HepG2 (cell line): ENCODE measurements around the gene UNC5C. TPM values are rescaled to one million over a fixed set of nuclear protein-coding genes. Genes with fewer than 3 reads are reported as not detected.

Source experiments
- ATAC-seq: fragments of 200-7000 bp; cut with Tn5 transposase; 3 replicates; pipeline ENCODE4 v1.9.1; 2020; ENCODE audit warnings: mild to moderate bottlenecking, moderate library complexity
- BruUV-seq: library from RNA; stranded (reverse); fragments of 400-500 nt; replicated peaks from 2 replicates; lab custom pipeline; 2021; lab: Mats Ljungman, UMichigan
- CTCF ChIA-PET: fragments of 300-600 bp; formaldehyde crosslinking; extraction: SDS; loops from one replicate; lab custom pipeline; 2021; ENCODE audit warnings: low total read pairs, inconsistent platforms, low intra/inter-chr PET ratio; lab: Yijun Ruan, JAX
- POLR2A ChIA-PET: fragments of 350-600 bp; sonication (Branson Sonifier 250); formaldehyde crosslinking; loops from one replicate; lab custom pipeline; 2020; ENCODE audit warnings: antibody characterized with exemption, inconsistent platforms; lab: Yijun Ruan, JAX
- DNase-seq: peaks from one replicate; pipeline ENCODE4 v3.0.0-alpha.2; 2015; ENCODE audit warnings: low spot score
- FAIRE-seq: peaks from 3 replicates; lab custom pipeline; 2011; peaks lifted over from hg19 to GRCh38; lab: Jason Lieb, UNC
- H2AFZ ChIP-seq: one replicate; pipeline ENCODE4 v1.6.1; 2011; ENCODE audit warnings: low read length, inconsistent platforms
- H3K27ac ChIP-seq: fragments of 300-600 bp; 3 replicates; pipeline ENCODE4 v1.8.0; 2011; ENCODE audit warnings: mixed run types, mild to moderate bottlenecking, mixed read lengths, low read length, inconsistent platforms; ENCODE audit not compliant: insufficient read depth; ENCODE audit errors: extremely low read length
- H3K27me3 ChIP-seq, 2 experiments: fragments of 200-600 bp in 1 of 2; 2 replicates in 1 of 2; 3 replicates in 1 of 2; pipeline versions ENCODE4 v1.6.0 to v1.8.0; 2011; ENCODE audit warnings: low read length in 2 of 2, mild to moderate bottlenecking in 2 of 2, moderate library complexity in 2 of 2, inconsistent platforms in 1 of 2; ENCODE audit not compliant: insufficient read depth in 2 of 2, control insufficient read depth in 1 of 2
- H3K36me3 ChIP-seq, 2 experiments: fragments of 200-600 bp in 1 of 2; replicated peaks in 1 of 2; 2 replicates in 1 of 2; 3 replicates in 1 of 2; pipeline versions ENCODE4 v1.5.1 to v1.8.0; 2011; ENCODE audit warnings: low read length in 2 of 2, inconsistent platforms in 1 of 2; ENCODE audit not compliant: insufficient read depth in 2 of 2, control insufficient read depth in 1 of 2
- H3K4me1 ChIP-seq: 2 replicates; pipeline ENCODE4 v1.5.1; 2012; ENCODE audit warnings: low read length, inconsistent platforms; ENCODE audit not compliant: insufficient read depth
- H3K4me2 ChIP-seq: 2 replicates; pipeline ENCODE4 v1.6.0; 2011; ENCODE audit warnings: low read depth, low read length, inconsistent platforms
- H3K4me3 ChIP-seq, 3 experiments: fragments of 200-600 bp in 1 of 3; sonication (generic), shearing (Covaris generic) in 1 of 3; replicated peaks in 1 of 3; 2 replicates each; pipeline ENCODE4 v1.5.1; 2011 to 2016; ENCODE audit warnings: low read length in 3 of 3, inconsistent platforms in 2 of 3, low read depth in 2 of 3, mild to moderate bottlenecking in 2 of 3, control low read depth in 1 of 3, mixed read lengths in 1 of 3; ENCODE audit not compliant: insufficient read depth in 1 of 3
- H3K79me2 ChIP-seq: one replicate; pipeline ENCODE4 v1.6.1; 2011; ENCODE audit warnings: low read length, inconsistent platforms; ENCODE audit not compliant: insufficient read depth
- H3K9ac ChIP-seq: 2 replicates; pipeline ENCODE4 v1.6.0; 2011; ENCODE audit warnings: mild to moderate bottlenecking, low read depth, low read length, inconsistent platforms; ENCODE audit not compliant: insufficient read depth
- H3K9me3 ChIP-seq: 2 replicates; pipeline ENCODE4 v1.5.1; 2012; ENCODE audit warnings: mild to moderate bottlenecking, low read length
- H4K20me1 ChIP-seq: 2 replicates; pipeline ENCODE4 v1.6.0; 2011; ENCODE audit warnings: inconsistent platforms, mild to moderate bottlenecking, low read length, moderate library complexity; ENCODE audit not compliant: insufficient read depth
- FLYWCH1 ChIP-seq: sonication (generic); formaldehyde crosslinking; IDR thresholded peaks from 2 replicates; pipeline ENCODE4 v1.8.1; 2023; ENCODE audit warnings: mild to moderate bottlenecking, missing genetic modification reagents
- HHEX ChIP-seq: IDR thresholded peaks from 2 replicates; pipeline ENCODE4 v1.6.1; 2016; ENCODE audit warnings: control low read depth
- HNRNPH1 ChIP-seq: fragments of 200-400 bp; formaldehyde crosslinking; optimal IDR thresholded peaks from 2 replicates; pipeline ENCODE3; 2017; ENCODE audit warnings: mild to moderate bottlenecking, low read depth, low read length
- JARID2 ChIP-seq: sonication (generic); formaldehyde crosslinking; IDR thresholded peaks from 2 replicates; pipeline ENCODE4 v1.8.1; 2023; ENCODE audit warnings: missing genetic modification reagents, inconsistent platforms; ENCODE audit not compliant: insufficient replicate concordance
- POLR2AphosphoS5 ChIP-seq: IDR thresholded peaks from 2 replicates; pipeline ENCODE4 v1.6.1; 2012; ENCODE audit warnings: low read depth, low read length
- TFDP2 ChIP-seq: sonication (generic); formaldehyde crosslinking; IDR thresholded peaks from 2 replicates; pipeline ENCODE4 v1.4.0; 2020; ENCODE audit warnings: missing genetic modification reagents
- ZNF230 ChIP-seq: sonication (generic); formaldehyde crosslinking; IDR thresholded peaks from 2 replicates; pipeline ENCODE4 v1.4.0; 2020; ENCODE audit warnings: mild to moderate bottlenecking, missing genetic modification reagents
- ZNF460 ChIP-seq: sonication (generic); formaldehyde crosslinking; IDR thresholded peaks from 2 replicates; pipeline ENCODE4 v1.5.1; 2020; ENCODE audit warnings: missing genetic modification reagents, mild to moderate bottlenecking, borderline replicate concordance
- ZNF468 ChIP-seq: sonication (generic); formaldehyde crosslinking; IDR thresholded peaks from 2 replicates; pipeline ENCODE4 v1.8.0; 2022; ENCODE audit warnings: mild to moderate bottlenecking, moderate library complexity, missing genetic modification reagents
- ZNF883 ChIP-seq: sonication (generic); formaldehyde crosslinking; IDR thresholded peaks from 2 replicates; pipeline ENCODE4 v1.5.1; 2020; ENCODE audit warnings: mild to moderate bottlenecking, missing genetic modification reagents; ENCODE audit errors: not compliant biosample characterization
- WGBS: methylation state at CpG from one replicate; pipeline ENCODE4 v1.1.6; 2017; ENCODE audit warnings: low lambda C conversion rate; 5-methylcytosine and 5-hydroxymethylcytosine counted together
- in situ Hi-C: cut with HindIII; loops from 2 replicates; pipeline ENCODE4 v1.10.0; 2017; ENCODE audit warnings: low pct_unique_long_range_greater_than_20kb; ENCODE audit not compliant: extremely low pct_ligation_motif_present
- intact Hi-C: fragments of 100-400 bp; cut with micrococcal nuclease; formaldehyde crosslinking; loops from one replicate; pipeline ENCODE4 v1.10.0; 2022; ENCODE audit not compliant: unreplicated experiment
- polyA plus RNA-seq, 8 experiments: library from polyadenylated mRNA; depleted of rRNA in 3 of 8; stranded (reverse) in 7 of 8; unstranded in 1 of 8; fragments of >200 nt; fragmentation: Illumina TruSeq in 4 of 8; extraction: Trizol in 4 of 8; gene quantifications; 2 replicates each; pipeline versions ENCODE4 v1.2.1 to v1.2.3, GENCODE V29; 2011 to 2016; ENCODE audit warnings: low read depth in 4 of 8, missing spikeins in 1 of 8, mixed read lengths in 1 of 8; ENCODE audit not compliant: insufficient read depth in 1 of 8
- total RNA-seq, 5 experiments: library from RNA; depleted of rRNA; stranded (reverse); fragments of >200 nt; fragmentation: Illumina TruSeq; extraction: Trizol; gene quantifications; 2 replicates each; pipeline ENCODE4 v1.2.3, GENCODE V29; 2016; ENCODE audit warnings: low read depth in 1 of 5
- TF ChIP-seq, protein P1 (sequence below): sonication (generic); formaldehyde crosslinking; IDR thresholded peaks from 2 replicates; pipeline ENCODE4 v1.5.0; 2020; ENCODE audit warnings: mild to moderate bottlenecking, missing genetic modification reagents, borderline replicate concordance

The UNC5C gene
- total and polyA plus RNA-seq, 2 of the 13 experiments (the other 11 are each of a cell fraction or from before 2014, with no cell fraction given), result not detected

DNA sequence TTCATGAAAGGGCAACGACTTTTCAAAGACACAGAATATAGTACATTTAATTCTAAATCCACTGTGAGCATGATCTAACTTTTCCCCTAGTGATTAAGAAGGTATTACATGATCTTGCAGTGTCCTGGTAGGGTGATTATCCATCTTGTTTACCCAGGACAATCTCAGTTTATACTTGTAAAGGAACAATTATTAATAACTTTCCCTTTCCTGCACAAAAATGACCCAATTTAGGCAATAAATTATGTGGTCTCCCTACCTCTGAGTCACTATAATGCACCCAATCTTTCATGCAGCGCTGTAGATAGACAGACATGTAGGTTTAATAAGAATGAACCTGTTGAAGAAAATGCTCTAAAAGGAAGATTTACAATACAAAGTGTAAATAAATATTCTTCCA, 22.7 kb downstream of the UNC5C start (continued):
- no peak for TF ChIP-seq TFDP2 (CRISPR knock-in tag)

DNA sequence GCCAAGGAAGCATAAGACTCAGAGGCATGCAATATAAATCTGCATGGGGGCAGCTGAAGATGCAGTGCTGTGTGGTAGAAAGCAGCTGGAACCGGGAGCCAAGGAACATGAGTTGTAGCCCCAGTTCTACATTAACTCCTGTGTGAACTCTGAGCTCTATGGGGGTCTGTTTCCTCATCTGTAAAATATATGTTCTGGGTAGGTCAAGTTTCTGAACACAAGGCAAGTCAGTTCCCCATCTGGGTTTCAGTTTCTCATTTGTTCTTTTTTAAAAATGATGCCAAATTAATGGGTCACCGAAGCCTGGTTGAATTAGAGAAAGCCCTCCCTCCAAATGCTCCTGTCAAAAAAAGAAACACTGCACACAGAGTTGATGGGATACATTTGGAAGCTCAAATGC, 24.0 kb downstream of the UNC5C start:
- in situ Hi-C loops, result no loop called here
- 12% methylated on average over 2 of the region's 2 CpGs for WGBS
- no TSS peak for BruUV-seq
- no peaks in the 10 kb centered on the region for H3K27me3 ChIP-seq
- intact Hi-C loops, result no loop called here
- no peaks in the 10 kb centered on the region for H3K79me2 ChIP-seq
- TF ChIP-seq FLYWCH1 (CRISPR knock-in tag) (no peak), ZNF883 (no peak), ZNF230 (no peak), HHEX (CRISPR knock-in tag) (no peak), HNRNPH1 (no peak), ZNF460 (CRISPR knock-in tag) (no peak), JARID2 (no peak), POLR2AphosphoS5 (no peak), ZNF468 (CRISPR knock-in tag) (no peak)
- TF ChIP-seq, protein P1, sequence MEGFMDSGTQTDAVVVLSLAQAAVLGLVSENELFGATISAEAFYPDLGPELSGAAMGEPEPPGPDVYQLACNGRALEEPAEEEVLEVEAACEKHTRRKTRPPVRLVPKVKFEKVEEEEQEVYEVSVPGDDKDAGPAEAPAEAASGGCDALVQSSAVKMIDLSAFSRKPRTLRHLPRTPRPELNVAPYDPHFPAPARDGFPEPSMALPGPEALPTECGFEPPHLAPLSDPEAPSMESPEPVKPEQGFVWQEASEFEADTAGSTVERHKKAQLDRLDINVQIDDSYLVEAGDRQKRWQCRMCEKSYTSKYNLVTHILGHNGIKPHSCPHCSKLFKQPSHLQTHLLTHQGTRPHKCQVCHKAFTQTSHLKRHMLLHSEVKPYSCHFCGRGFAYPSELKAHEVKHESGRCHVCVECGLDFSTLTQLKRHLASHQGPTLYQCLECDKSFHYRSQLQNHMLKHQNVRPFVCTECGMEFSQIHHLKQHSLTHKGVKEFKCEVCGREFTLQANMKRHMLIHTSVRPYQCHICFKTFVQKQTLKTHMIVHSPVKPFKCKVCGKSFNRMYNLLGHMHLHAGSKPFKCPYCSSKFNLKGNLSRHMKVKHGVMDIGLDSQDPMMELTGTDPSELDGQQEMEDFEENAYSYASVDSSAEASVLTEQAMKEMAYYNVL, result no peak
- DNase-seq, result no peak
- FAIRE-seq, result no peak
- no peak for ATAC-seq
- H3K4me2 ChIP-seq, result no peak overlapping the region
- POLR2A ChIA-PET, result no interaction called here
- no peaks in the 10 kb centered on the region for H3K36me3 ChIP-seq
- H3K27ac ChIP-seq, result no peak overlapping the region
- H3K9me3 ChIP-seq, result no peaks in the 10 kb centered on the region
- no peaks in the 10 kb centered on the region for H3K4me1 ChIP-seq
- H3K4me3 ChIP-seq, result no peak overlapping the region
- CTCF ChIA-PET, result no interaction called here
- no peak overlapping the region for H2AFZ ChIP-seq
- H3K9ac ChIP-seq, result no peak overlapping the region
- no peaks in the 10 kb centered on the region for H4K20me1 ChIP-seq
